ENCODE data around the gene COMP.
"Not testable (repeated sequence)": the region's sequence is repeated elsewhere in the genome, so short reads cannot be mapped to it uniquely, and the experiment has no call there.

The COMP gene

GRCh38 chr19:18790566-18791314, at the start of gene COMP:
Gene COMP (minus strand): TSS chr19:18791305. CDS start chr19:18791269, 36 bp downstream.
- no peak for DNase-seq (ENCODE audit: low read depth)

DNA sequence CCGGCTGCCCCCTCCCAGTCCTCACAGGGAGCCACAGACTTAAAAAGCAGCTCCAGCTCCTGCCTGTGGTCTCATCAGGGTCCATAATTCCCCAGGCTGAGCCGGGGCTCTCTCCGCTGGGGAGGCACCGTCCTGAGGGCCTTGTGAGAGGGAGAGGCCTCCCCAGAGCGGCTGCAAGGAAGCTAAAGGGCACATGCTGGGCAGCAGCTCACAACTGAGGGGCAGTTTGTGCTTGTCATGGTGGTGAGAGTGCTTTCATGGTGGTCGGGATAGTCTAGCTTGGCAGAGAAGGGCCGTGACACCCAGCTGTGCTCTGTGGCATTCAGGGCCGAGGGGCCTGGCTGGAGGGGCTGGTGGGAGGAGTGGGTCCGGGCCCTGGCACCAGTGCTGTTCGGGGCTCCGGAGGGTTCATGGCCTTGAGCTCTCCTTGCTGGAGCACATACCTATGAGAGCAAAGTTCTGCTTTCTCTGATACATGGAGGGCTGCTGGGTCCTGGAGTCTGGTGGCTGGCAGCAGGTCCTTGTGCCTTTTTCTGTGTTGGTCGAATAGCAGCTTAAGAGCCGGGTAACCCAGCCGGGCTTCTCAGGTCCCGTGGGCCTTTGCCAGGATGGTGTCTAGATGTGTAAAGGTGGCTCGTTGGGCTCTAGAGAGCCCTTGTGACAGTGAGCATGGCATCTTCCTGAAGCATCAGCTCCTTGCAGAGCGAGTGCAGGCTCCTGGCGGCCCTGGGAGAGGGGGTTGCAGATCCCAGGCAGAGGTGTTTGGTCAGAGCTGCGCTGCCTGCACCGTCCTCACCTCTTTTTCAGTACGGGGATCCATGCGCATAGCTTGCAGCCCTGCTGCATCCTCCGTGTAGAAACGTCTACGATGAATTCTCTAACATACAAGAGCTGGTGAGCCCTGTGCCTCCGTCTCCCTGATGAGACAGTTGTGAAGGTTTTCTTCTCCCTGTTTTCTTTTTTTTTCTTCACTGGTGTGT, 49.5 kb upstream of the COMP start:
- no peak for DNase-seq (ENCODE audit: low read depth)

DNA sequence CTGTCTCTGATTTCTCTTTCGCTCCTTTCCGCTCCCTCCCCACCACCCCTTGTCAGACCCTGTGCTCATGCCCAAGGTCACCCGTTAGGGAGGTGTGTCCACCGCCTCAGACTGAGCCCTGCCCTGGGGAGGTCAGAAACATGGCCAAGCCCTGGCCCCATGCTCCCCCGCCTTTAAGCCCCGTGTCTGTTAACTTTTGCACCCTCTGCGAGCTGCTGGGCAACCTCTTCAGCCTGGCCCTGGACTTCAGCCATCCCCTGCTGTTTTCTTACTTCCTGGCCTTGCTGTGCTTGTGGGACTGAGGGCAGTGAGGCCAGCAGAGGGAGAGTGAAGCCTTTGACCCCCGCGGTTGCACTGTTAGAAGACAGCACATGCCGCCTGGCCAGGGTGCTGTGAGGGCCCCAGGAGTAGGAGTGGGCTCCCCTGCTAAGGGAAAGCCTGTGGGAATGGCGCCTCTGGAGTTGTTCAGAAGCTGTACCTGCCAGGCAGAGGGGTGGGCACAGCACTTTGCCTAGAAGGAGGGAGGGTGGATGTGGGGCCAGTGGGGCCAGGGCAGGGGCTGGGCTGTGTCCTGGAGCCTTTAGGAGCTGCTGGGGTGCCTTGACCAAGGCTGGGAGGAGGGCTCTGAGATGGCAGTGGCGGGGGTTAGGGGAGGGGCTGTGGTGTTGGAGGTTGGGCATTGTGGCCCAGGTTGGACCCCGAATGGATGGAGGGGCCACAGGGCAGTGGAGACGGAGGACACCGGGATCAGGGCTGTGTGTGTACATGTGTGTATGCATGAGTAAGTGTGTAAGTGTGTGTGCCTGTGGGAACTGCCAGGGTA, 48.6 kb upstream of the COMP start:
- DNase-seq (ENCODE audit: low read depth) = no peak

DNA sequence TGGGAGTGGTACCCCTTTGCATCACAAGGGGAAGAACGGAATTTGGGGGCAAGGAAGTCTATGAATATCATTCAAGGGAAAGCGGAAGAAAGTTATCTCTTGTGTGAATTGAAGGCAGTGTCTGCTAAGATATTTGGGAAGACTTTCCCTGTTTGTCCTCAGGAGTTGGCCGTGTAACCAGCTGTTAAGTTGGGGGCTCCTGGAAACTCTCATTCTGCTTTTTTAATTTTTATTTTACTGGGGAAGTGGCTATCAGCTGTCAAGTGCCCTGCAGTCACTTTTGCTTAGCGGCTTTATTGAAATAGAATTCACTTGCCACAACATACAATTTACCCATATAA, 43.5 kb upstream of the COMP start:
- DNase-seq (ENCODE audit: low read depth) = no peak

DNA sequence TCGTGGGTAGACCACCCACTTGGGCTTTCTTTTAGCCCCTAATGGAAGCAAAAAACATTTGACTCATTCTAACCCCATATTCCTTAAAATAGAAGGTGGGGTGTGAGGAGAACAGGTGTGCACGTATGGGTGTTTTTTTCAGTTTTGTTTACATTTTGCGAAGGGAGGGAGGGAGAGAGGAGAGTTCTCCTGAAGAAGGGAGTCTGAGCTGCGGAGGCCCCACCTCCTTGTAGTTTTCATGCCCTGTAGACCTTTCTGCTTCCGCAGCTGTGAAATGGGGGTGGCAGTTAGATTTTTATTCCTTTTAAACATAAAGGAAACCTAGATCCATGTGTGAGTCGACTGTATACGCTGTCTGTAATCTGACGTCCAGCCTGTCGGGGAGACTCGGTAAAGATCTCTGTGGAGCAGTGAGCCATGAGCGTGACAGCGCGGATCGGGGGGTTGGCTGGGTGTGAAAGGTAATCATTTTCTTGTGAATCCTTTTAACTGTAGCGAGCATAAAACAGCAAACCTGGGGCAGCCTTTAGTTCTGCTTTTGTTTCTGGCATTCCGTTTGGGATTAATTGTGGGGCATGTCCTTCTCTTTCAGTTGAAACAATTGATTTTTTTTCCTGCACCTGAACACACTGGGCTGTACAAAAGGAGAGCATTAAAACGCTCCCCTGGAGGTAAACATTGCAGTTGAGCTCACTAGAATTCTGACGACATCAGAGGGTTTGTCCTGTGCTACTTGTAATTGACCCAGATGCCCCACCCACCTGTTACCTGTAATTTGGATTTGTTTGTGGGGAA, 42.9 kb upstream of the COMP start:
- DNase-seq (ENCODE audit: low read depth) = no peak

- no peak for DNase-seq (ENCODE audit: low read depth)
These were observed 42.0 kb upstream of the COMP start for GRCh38 chr19:18833141-18833476.

DNA sequence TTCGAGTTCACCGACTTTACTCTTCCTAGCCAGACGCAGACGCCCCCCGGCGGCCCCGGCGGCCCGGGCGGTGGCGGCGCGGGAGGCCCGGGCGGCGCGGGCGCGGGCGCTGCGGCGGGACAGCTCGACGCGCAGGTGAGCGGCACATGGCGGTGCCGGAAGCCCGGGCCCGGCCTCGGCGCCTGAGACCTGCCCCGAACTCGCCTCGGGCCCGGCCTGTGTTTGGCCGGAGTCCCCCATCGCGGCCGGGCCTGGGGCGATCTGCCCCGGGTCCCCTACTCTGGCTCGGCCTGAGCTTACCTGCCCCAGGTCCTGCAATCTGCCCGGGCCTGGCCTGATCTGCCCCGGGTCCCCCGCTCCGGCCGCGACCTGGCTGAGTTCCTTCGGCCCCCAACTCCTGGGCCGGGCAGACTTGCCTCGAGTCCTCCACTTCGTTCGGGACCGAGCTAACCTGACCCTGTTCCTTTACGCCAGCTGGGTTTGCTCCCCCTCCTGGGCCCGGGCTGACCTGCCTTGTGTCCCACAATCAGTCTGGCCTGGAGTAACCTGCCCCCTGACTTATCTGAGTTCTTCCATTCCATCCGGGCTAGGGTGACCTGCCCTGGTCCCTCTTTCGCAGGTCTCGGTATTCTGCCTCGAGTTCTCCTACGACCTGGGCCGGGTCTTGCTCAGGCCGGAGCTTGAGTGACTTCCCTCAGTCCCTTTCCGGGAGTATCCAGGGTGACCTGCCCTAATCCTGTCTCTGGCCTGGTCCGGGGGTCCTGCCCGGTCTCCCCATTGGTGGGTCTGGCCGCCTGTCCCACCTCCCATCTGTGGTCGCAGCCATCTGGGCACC, 41.4 kb upstream of the COMP start:
- DNase-seq (ENCODE audit: low read depth) = no peak

DNA sequence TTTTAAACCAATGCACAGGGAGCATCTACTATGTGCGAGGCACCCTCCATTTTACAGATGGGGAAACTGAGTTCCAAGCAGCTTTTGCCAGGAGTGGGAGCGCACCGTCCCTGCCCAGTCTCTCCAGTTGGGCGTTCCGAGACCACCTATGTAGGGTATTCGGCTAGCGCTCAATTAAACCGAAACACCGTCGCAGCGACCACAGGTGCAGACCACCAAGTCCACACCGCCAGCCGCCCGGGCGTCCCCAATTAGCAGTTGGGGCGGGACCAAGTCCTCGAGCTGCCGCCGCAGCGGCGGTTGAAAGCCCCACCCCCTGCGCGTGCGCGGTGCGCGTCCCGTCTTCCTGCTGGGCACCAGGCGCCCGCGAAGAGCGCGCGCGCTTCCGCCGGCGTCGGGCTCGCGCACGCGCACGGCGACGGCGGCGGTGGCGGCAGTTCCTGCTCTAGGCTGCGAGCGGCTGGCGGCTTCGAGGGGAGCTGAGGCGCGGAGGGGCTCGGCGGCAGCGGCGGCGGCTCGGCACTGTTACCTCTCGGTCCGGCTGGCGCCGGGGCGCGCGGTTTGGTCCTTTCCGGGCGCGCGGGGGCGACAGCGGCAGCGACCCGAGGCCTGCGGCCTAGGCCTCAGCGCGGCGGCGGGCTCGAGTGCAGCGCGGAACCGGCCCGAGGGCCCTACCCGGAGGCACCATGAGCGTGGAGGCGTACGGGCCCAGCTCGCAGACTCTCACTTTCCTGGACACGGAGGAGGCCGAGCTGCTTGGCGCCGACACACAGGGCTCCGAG, 40.6 kb upstream of the COMP start, which contains the start of gene UPF1:
TSS of gene UPF1 (plus strand) at position 436 of the 782 bp plus-strand sequence. CDS start at position 687, 251 bp downstream.
- DNase-seq (ENCODE audit: low read depth) = peak; percentile 95

GRCh38 chr19:18830488-18830887, 39.4 kb upstream of the COMP start:
- no peak for DNase-seq (ENCODE audit: low read depth)

DNA sequence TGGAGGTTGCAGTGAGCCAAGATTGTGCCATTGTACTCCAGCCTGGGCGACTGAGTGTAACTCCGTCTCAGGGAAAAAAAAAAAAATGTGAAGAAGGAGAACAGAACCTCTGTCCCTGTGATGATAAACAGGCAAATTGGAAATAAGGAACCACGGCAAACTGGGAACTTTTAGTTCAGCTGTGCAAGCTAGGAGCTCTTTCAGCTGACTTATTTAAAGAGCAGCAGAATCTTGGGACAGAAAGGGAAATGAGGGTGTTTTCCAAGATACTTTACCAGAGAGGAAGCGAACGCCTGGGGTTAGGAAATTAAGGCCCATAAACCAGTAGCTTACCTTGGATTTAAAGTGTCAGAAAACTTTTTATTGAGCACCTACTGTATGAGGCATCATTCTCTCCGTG, 37.7 kb upstream of the COMP start:
- no peak for DNase-seq (ENCODE audit: low read depth)

DNA sequence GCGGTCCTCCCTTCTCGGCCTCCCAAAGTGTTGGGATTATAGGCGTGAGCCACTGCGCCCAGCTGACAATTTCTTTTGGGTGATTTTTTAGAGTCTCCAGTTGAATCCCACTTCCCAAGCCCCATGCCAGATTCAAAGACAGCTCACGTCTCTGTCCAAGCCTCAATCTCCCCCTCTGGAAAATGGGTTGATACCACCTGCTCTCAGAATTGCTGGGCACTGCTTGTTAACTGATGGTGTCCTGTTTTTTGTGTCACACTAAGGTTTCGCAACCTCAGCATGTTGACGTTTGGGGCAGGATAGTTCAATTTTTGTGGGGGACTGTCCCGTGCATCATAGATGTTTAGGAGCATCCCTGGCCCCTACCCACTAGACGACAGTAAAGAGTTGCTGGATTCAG, 26.5 kb upstream of the COMP start:
- no peak for DNase-seq (ENCODE audit: low read depth)

GRCh38 chr19:18816645-18817044, 25.5 kb upstream of the COMP start:
- DNase-seq (ENCODE audit: low read depth) = not testable (repeated sequence)

GRCh38 chr19:18815673-18816072, 24.6 kb upstream of the COMP start:
- DNase-seq (ENCODE audit: low read depth) = no peak

DNA sequence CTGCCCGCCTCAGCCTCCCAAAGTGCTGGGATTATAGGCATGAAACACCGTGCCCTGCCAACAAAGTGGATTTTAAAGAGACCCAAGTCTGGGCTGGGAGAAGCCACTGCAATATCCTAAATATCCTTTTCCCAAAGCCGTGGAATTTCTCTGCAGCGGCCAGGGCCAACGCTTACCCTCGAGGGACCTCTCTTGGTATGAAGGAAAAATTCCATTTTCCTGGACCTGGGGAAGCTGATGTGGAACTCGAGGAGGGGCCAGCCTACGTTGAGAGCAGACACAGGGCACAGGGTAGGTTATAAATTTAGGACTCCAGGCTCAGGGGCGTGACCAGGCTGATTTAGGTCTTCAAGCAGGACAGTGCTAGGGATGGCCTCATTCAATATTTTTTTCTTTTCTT, 23.0 kb upstream of the COMP start:
- DNase-seq (ENCODE audit: low read depth) = no peak

DNA sequence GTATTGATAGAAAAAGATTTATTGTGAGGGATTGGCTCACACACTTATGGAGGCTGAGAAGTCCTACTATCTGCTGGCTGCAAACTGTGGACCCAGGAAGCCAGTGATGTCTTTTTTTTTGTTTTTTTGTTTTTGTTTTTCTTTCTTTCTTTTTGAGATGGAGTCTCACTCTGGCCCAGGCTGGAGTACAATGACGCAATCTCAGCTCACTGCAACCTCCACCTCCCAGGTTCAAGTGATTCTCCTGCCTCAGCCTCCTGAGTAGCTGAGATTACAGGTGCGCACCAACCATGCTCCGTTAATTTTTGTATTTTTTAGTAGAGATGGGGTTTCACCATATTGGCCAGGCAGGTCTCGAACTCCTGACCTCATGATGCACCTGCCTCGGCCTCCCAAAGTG, 20.5 kb upstream of the COMP start:
- not testable (repeated sequence) for DNase-seq (ENCODE audit: low read depth)

DNA sequence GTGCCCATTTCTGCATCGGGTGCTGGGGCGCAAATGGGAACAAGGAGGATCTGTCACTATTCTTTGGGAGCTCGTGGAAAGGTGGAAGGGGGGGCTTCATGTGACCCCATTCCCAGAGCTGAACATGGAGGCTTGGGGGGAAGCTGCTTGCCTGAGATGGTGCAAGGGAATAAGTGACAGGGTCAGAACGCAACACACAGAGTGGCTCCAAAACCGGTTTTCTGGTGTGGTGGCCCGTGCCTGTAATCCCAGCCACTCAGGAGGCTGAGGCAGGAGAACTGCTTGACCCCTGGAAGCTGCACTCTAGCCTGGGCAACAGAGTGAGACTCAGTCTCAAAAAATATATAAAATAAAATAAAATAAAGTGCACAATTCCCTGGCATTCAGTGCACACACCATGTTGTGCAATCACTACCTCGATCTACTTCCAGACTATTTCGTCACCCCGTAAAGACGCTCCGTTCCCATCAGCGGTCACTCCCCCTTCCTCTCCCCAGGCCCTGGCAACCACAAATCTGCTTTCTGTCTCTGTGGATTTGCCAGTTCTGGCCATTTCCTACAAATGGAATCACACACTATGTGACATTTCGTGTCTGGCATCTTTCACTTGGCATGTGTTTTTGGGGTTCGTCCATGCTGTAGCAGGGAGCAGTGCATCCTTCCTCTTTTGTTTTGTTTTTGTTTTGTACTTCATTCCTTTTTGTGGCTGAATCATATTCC, 18.2 kb upstream of the COMP start:
- DNase-seq (ENCODE audit: low read depth) = no peak

DNA sequence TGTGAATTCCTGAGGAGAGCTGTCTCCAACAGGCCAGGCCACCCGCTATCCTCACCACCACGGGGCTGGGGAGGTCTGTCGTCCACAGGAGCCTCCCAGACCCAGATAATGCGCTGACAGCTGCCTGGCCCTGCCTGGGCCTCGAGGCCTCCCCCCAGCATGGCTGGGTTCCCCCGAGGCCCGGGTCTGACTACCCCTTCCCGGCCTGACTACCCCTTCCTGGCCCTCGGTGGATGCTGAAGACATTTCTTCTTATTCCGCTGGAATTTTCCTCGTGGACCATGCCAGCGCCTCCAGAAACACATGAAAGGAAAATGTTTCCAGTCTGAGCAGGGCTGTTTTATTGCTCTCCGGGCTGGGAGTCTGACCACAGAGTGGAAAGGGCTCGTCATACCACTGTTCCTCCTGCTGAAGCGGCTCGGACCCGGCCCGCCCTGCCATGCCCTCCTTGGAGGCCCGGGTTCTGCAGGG, 16.8 kb upstream of the COMP start:
- DNase-seq (ENCODE audit: low read depth) = no peak

GRCh38 chr19:18804643-18805042, 13.5 kb upstream of the COMP start:
- DNase-seq (ENCODE audit: low read depth) = no peak

GRCh38 chr19:18804139-18804601, 13.1 kb upstream of the COMP start:
- no peak for DNase-seq (ENCODE audit: low read depth)
